Adrenal gland (tissue), 12 donors: Measurements from ENCODE around the gene HES4. TPM values are rescaled to one million over a fixed set of nuclear protein-coding genes. Genes with fewer than 3 reads are reported as not detected.

Source experiments
- DNase-seq, 7 donors: peaks; one replicate each; pipeline ENCODE4 v3.0.0-alpha.2; 2019 to 2020
- H3K27ac ChIP-seq, 5 donors: fragments of 200-600 bp; sonication (generic) in 4 of 5; 1 replicate in 3 of 5; 2 replicates in 2 of 5; pipeline versions ENCODE4 v1.5.1 to v1.8.0; 2016 to 2020; ENCODE audit warnings: mild to moderate bottlenecking in 1 of 5
- H3K27me3 ChIP-seq: fragments of 200-600 bp; 2 replicates; pipeline ENCODE4 v1.8.0; 2021
- H3K36me3 ChIP-seq, 2 donors: fragments of 200-600 bp; replicated peaks in 1 of 2; 1 replicate in 1 of 2; 2 replicates in 1 of 2; pipeline versions ENCODE4 v1.5.1 to v1.8.0; 2018 to 2022
- H3K4me1 ChIP-seq, 2 donors: fragments of 200-600 bp; replicated peaks in 1 of 2; 1 replicate in 1 of 2; 2 replicates in 1 of 2; pipeline versions ENCODE4 v1.5.1 to v1.8.0; 2018 to 2021
- H3K4me3 ChIP-seq, 4 donors: fragments of 200-600 bp; sonication (generic) in 3 of 4; one replicate each; pipeline ENCODE4 v1.5.1; 2016 to 2018
- H3K9me3 ChIP-seq, 3 donors: fragments of 200-600 bp; sonication (generic) in 1 of 3; replicated peaks in 1 of 3; 1 replicate in 2 of 3; 2 replicates in 1 of 3; pipeline versions ENCODE4 v1.5.1 to v1.8.0; 2016 to 2021
- CTCF ChIP-seq, 6 experiments: fragments of 450-650 bp in 4 of 6; fragments of 200-600 bp in 2 of 6; sonication (generic) in 1 of 6; IDR thresholded peaks; 1 replicate in 5 of 6; 2 replicates in 1 of 6; pipeline versions ENCODE4 v1.5.1 to v1.8.0; 2016 to 2021; ENCODE audit warnings: antibody characterized with exemption in 6 of 6, mild to moderate bottlenecking in 2 of 6, moderate library complexity in 1 of 6
- POLR2A ChIP-seq, 2 donors: fragments of 450-650 bp; IDR thresholded peaks; one replicate each; pipeline ENCODE4 v1.6.1; 2017; ENCODE audit warnings: antibody characterized with exemption in 2 of 2, mild to moderate bottlenecking in 2 of 2, moderate library complexity in 1 of 2
- WGBS, 4 donors: extraction: QIAGEN DNeasy Blood & Tissue Kit in 2 of 4; methylation state at CpG; one replicate each; pipeline versions ENCODE4 v1.1.5 to v1.1.7; 2013 to 2017; 5-methylcytosine and 5-hydroxymethylcytosine counted together
- intact Hi-C, 2 donors: fragments of 100-400 bp; cut with DNase I; formaldehyde crosslinking; loops; one replicate each; pipeline versions ENCODE4 v1.14.1 to v1.15.0; 2022 to 2023
- polyA plus RNA-seq, 3 donors: library from polyadenylated mRNA; stranded (reverse); fragments of 200-250 nt in 2 of 3; fragments of 350-450 nt in 1 of 3; fragmentation: Illumina TruSeq in 1 of 3; extraction: RNeasy Lipid Tissue Mini Kit (QIAGEN cat#74804) in 1 of 3; gene quantifications; one replicate each; pipeline ENCODE4 v1.2.3, GENCODE V29; 2013 to 2014
- total RNA-seq, 9 donors: library from RNA; depleted of rRNA in 4 of 9; stranded (reverse); fragments of >200 nt in 4 of 9; fragments of 120-200 nt in 1 of 9; fragmentation: NEBNext Ultra II Directional in 1 of 9; extraction: Animal tissue kit (Norgen Biotek cat#: 25700) in 1 of 9; gene quantifications; one replicate each; pipeline versions ENCODE4 v1.1.0 to v1.2.4, GENCODE V29; 2013 to 2023
- donor health status: healthy with polysubstance abuse.
- donor health status: Bipolar disorder and iron deficiency.
- donor health status: DM: yes; HTN: yes; CAD: no.
- donor health status: DM: no; HTN: no; CAD: no.
- donor health status: DM: no; HTN: no; CAD: no.
- donor health status: DM: yes; HTN: yes; CAD: no.

Gene HES4
- total and polyA plus RNA-seq, 12 donors, result 3.1 to 29.8 (median 6.4) TPM; not detected in 1

- DNase-seq, result no peak
- Histone ChIP-seq H3K9me3 (no peaks in the 10 kb centered on the region), H3K36me3 (no peaks in the 10 kb centered on the region), H3K4me1 (no peaks in the 10 kb centered on the region), H3K27me3 (peaks cover 61% of the 10 kb centered on the region), H3K27ac (no peak overlapping the region), H3K4me3 (no peak overlapping the region)
- intact Hi-C loops, result loop anchor here in 1 of 2 donors (10.0 kb wide), 1 partner anchor 69 kb away; no protein-coding TSS in a partner anchor
- TF ChIP-seq POLR2A (IDR thresholded peaks at IDR 0.05) (no peak), CTCF (IDR thresholded peaks at IDR 0.05) (no peak)
- WGBS, 4 donors, result 73 to 82% (median 75%) methylated on average over 7 to 28 of the region's 28 CpGs
Observed at GRCh38 chr1:973459-974292, 26.2 kb downstream of the HES4 start.

- DNase-seq, result no peak
- H3K27me3 ChIP-seq, result peaks cover 61% of the 10 kb centered on the region
Observed at GRCh38 chr1:972726-973458, 27.0 kb downstream of the HES4 start.

GRCh38 chr1:971751-972506, 28.0 kb downstream of the HES4 start:
- WGBS, 4 donors, result 76 to 89% (median 82%) methylated on average over 9 to 34 of the region's 34 CpGs
- Histone ChIP-seq H3K9me3 (no peaks in the 10 kb centered on the region), H3K4me1 (peaks cover 4 to 5% of the 10 kb centered on the region in 2 donors), H3K36me3 (no peaks in the 10 kb centered on the region), H3K27me3 (peaks cover 61% of the 10 kb centered on the region), H3K4me3 (no peak overlapping the region), H3K27ac (no peak overlapping the region)
- no peak for DNase-seq
- TF ChIP-seq POLR2A (IDR thresholded peaks at IDR 0.05) (no peak), CTCF (IDR thresholded peaks at IDR 0.05) (no peak)
- intact Hi-C loops, result loop anchor here in 1 of 2 donors (10.0 kb wide), 1 partner anchor 67 kb away; no protein-coding TSS in a partner anchor

More at GRCh38 chr1:972726-973458, 27.0 kb downstream of the HES4 start:
- Histone ChIP-seq H3K4me1 (no peaks in the 10 kb centered on the region), H3K36me3 (no peaks in the 10 kb centered on the region), H3K4me3 (no peak overlapping the region), H3K9me3 (no peaks in the 10 kb centered on the region), H3K27ac (no peak overlapping the region)
- intact Hi-C loops, result loop anchor here in 1 of 2 donors (10.0 kb wide), 1 partner anchor 68 kb away; no protein-coding TSS in a partner anchor
- no peak for TF ChIP-seq CTCF (IDR thresholded peaks at IDR 0.05)
- TF ChIP-seq POLR2A (IDR thresholded peaks at IDR 0.05), result no peak
- WGBS, 4 donors, result 76 to 82% (median 80%) methylated on average over 5 to 28 of the region's 28 CpGs
